MCF 10A (cell line): ENCODE results near the gene LIME1. TPM values are rescaled to one million over a fixed set of nuclear protein-coding genes. Genes with fewer than 3 reads are reported as not detected.

Source experiments
- BruUV-seq: library from RNA; stranded (reverse); fragments of 400-500 nt; replicated peaks from 2 replicates; lab custom pipeline; 2021; lab: Mats Ljungman, UMichigan
- CTCF ChIA-PET: fragments of 300-600 bp; sonication (Branson Sonifier 250); formaldehyde crosslinking; extraction: SDS; loops from one replicate; lab custom pipeline; 2021; ENCODE audit warnings: antibody characterized with exemption, inconsistent platforms; lab: Yijun Ruan, JAX
- POLR2A ChIA-PET: fragments of 300-600, 350-650 bp; sonication (Branson Sonifier 250); formaldehyde crosslinking; extraction: SDS; loops from one replicate; lab custom pipeline; 2020; ENCODE audit warnings: antibody characterized with exemption, inconsistent platforms; lab: Yijun Ruan, JAX
- DNase-seq: peaks from one replicate; pipeline ENCODE4 v3.0.0-alpha.2; 2018; ENCODE audit not compliant: unreplicated experiment
- H3K27ac Mint-ChIP-seq: one replicate; pipeline ENCODE4 v1.8.0; 2022; ENCODE audit warnings: mild to moderate bottlenecking, low read depth, mixed read lengths; ENCODE audit not compliant: unreplicated experiment
- H3K27me3 Mint-ChIP-seq: one replicate; pipeline ENCODE4 v1.8.0; 2022; ENCODE audit warnings: mixed read lengths; ENCODE audit not compliant: insufficient read depth, unreplicated experiment
- H3K36me3 Mint-ChIP-seq: one replicate; pipeline ENCODE4 v1.8.0; 2022; ENCODE audit warnings: mild to moderate bottlenecking, moderate library complexity, mixed read lengths; ENCODE audit not compliant: insufficient read depth, unreplicated experiment
- H3K4me1 Mint-ChIP-seq: one replicate; pipeline ENCODE4 v1.8.0; 2022; ENCODE audit warnings: mixed read lengths; ENCODE audit not compliant: insufficient read depth, unreplicated experiment
- H3K4me3 Mint-ChIP-seq: one replicate; pipeline ENCODE4 v1.8.0; 2022; ENCODE audit warnings: mild to moderate bottlenecking, moderate library complexity, mixed read lengths; ENCODE audit not compliant: unreplicated experiment
- H3K9me3 Mint-ChIP-seq: one replicate; pipeline ENCODE4 v1.8.0; 2022; ENCODE audit warnings: mixed read lengths; ENCODE audit not compliant: unreplicated experiment
- intact Hi-C: fragments of 100-400 bp; cut with micrococcal nuclease; formaldehyde crosslinking; loops from 2 replicates; pipeline ENCODE4 v1.14.1; 2022
- total RNA-seq: library from RNA; stranded (reverse); gene quantifications from 2 replicates; pipeline ENCODE4 v1.2.3, GENCODE V29; 2022
- TF ChIP-seq, protein P1 (sequence below): fragments of 200-600 bp; IDR thresholded peaks from one replicate; pipeline ENCODE4 v1.8.0; 2022; ENCODE audit warnings: antibody characterized with exemption, mild to moderate bottlenecking; ENCODE audit not compliant: unreplicated experiment

The LIME1 gene
- total RNA-seq, 1 experiment from 2014 or later, result 10.1 TPM

DNA sequence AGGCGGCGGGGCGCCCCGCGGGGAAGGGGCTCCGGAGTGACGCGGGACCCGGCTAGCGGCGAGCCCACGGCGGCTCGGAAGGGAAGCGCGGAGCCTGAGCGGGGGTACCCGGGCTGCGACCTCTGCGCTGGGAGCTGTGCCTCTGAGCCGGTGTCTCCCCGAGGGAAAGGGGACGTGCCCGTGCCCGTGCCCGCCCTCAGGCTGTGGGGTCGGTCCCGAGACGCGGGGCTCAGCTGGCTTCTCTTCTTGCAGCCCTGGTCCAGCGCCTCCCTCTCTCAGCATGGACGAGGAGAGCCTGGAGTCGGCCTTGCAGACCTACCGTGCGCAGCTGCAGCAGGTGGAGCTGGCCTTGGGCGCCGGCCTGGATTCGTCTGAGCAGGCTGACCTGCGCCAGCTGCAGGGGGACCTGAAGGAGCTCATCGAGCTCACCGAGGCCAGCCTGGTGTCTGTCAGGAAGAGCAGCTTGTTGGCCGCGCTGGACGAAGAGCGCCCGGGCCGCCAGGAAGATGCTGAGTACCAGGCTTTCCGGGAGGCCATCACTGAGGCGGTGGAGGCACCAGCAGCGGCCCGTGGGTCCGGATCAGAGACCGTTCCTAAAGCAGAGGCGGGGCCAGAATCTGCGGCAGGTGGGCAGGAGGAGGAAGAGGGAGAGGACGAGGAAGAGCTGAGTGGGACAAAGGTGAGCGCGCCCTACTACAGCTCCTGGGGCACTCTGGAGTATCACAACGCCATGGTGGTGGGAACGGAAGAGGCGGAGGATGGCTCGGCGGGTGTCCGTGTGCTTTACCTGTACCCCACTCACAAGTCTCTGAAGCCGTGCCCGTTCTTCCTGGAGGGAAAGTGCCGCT is 27.9 kb upstream of the LIME1 start:
- DNase-seq, result no peak
- Mint-ChIP-seq H3K4me1 (peaks cover 4% of the 10 kb centered on the region), H3K36me3 (peaks cover 64% of the 10 kb centered on the region), H3K9me3 (peaks cover 7% of the 10 kb centered on the region), H3K27ac (peak overlapping the region; percentile 61), H3K27me3 (no peaks in the 10 kb centered on the region), H3K4me3 (peak overlapping the region; percentile 86)
- POLR2A ChIA-PET, result interaction anchor here (0.7 to 4.2 kb wide), 31 partner anchors 9 to 411 kb away, joined by 3 to 79 read pairs (median 6); partner anchors contain the start of genes GMEB2, LIME1, PPDPF and PRPF6
- CTCF ChIA-PET, result interaction anchor here (0.6 to 2.7 kb wide), 11 partner anchors 10 to 265 kb away, joined by 3 to 9 read pairs (median 3); partner anchors contain the start of genes GMEB2 and PTK6
- TF ChIP-seq, protein P1, sequence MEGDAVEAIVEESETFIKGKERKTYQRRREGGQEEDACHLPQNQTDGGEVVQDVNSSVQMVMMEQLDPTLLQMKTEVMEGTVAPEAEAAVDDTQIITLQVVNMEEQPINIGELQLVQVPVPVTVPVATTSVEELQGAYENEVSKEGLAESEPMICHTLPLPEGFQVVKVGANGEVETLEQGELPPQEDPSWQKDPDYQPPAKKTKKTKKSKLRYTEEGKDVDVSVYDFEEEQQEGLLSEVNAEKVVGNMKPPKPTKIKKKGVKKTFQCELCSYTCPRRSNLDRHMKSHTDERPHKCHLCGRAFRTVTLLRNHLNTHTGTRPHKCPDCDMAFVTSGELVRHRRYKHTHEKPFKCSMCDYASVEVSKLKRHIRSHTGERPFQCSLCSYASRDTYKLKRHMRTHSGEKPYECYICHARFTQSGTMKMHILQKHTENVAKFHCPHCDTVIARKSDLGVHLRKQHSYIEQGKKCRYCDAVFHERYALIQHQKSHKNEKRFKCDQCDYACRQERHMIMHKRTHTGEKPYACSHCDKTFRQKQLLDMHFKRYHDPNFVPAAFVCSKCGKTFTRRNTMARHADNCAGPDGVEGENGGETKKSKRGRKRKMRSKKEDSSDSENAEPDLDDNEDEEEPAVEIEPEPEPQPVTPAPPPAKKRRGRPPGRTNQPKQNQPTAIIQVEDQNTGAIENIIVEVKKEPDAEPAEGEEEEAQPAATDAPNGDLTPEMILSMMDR, result no peak
- TSS peak; percentile 30 for BruUV-seq
- intact Hi-C loops, result loop anchor here (5.0 kb wide), 2 partner anchors 249 to 264 kb away; partner anchors contain the start of gene UCKL1

DNA sequence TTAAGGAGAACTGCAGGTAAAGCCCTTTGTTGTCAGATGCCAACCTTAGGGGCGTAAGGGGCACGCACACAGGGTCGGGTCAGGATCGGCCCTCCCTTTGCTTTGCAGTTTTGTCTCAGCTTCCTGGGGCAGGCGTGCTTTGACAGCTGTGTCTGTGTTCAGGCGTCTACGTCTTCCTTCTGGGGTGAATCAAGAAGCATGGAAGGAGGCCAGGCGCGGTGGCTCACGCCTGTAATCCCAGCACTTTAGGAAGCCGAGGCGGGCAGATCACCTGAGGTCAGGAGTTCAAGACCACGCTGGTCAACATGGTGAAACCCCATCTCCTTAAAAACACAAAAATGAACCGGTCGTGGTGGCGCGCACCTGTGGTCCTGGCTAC is 27.3 kb upstream of the LIME1 start:
- TF ChIP-seq, protein P1, result no peak
- peaks cover 70% of the 10 kb centered on the region for H3K36me3 Mint-ChIP-seq
- no TSS peak for BruUV-seq
- intact Hi-C loops, result loop anchor here (5.0 kb wide), 2 partner anchors 248 to 263 kb away; partner anchors contain the start of gene UCKL1
- H3K4me1 Mint-ChIP-seq, result peaks cover 4% of the 10 kb centered on the region
- no peak overlapping the region for H3K27ac Mint-ChIP-seq
- H3K9me3 Mint-ChIP-seq, result peaks cover 7% of the 10 kb centered on the region
- H3K27me3 Mint-ChIP-seq, result no peaks in the 10 kb centered on the region
- POLR2A ChIA-PET, result interaction anchor here (1.0 to 4.2 kb wide), 7 partner anchors 12 to 126 kb away, joined by 3 to 79 read pairs (median 23); partner anchors contain the start of genes GMEB2, LIME1, RTEL1 and SLC2A4RG
- DNase-seq, result no peak
- H3K4me3 Mint-ChIP-seq, result peak overlapping the region; percentile 86
- CTCF ChIA-PET, result interaction anchor here (0.6 to 1.4 kb wide), 5 partner anchors 12 to 227 kb away, joined by 3 to 6 read pairs (median 3); partner anchors contain the start of gene PTK6

GRCh38 chr20:63711085-63711645 is 25.3 kb upstream of the LIME1 start:
- Mint-ChIP-seq H3K27ac (no peak overlapping the region), H3K4me3 (no peak overlapping the region), H3K9me3 (peaks cover 7% of the 10 kb centered on the region), H3K27me3 (no peaks in the 10 kb centered on the region), H3K36me3 (peaks cover 83% of the 10 kb centered on the region), H3K4me1 (peaks cover 4% of the 10 kb centered on the region)
- ChIA-PET CTCF (interaction anchor here (0.7 kb wide), 2 partner anchors 58 to 153 kb away, joined by 3 to 4 read pairs; no protein-coding TSS in a partner anchor), POLR2A (interaction anchor here (0.6 to 2.9 kb wide), 9 partner anchors 13 to 269 kb away, joined by 3 to 13 read pairs (median 4); partner anchors contain the start of genes SAMD10, SLC2A4RG and TPD52L2)
- DNase-seq, result no peak
- no TSS peak for BruUV-seq
- TF ChIP-seq, protein P1, result no peak
- intact Hi-C loops, result no loop called here
